Frontal cortex (tissue), 4 donors: ENCODE measurements around the gene CFAP69. TPM values are rescaled to one million over a fixed set of nuclear protein-coding genes. Genes with fewer than 3 reads are reported as not detected.

Experiments
- DNase-seq, 2 donors: peaks; one replicate each; pipeline ENCODE4 v3.0.0; 2012; ENCODE audit warnings: low spot score in 2 of 2
- FAIRE-seq: peaks from 2 replicates; lab custom pipeline; 2012; peaks lifted over from hg19 to GRCh38; lab: Jason Lieb, UNC
- total RNA-seq: library from RNA; depleted of rRNA; stranded (reverse); fragments of >200 nt; gene quantifications from one replicate; pipeline ENCODE4 v1.2.3, GENCODE V29; 2014
- donor health status: control.
- donor health status: control.
- donor health status: control.

CFAP69 gene
- total RNA-seq, 1 donor from 2014 or later, result 3.3 TPM

GRCh38 chr7:90267263-90267858 lies 22.4 kb downstream of the CFAP69 start:
- FAIRE-seq (no peak), DNase-seq (no peak)

GRCh38 chr7:90269163-90269562 lies 24.2 kb downstream of the CFAP69 start:
- DNase-seq, result no peak
- no peak for FAIRE-seq

GRCh38 chr7:90270431-90271178 lies 25.6 kb downstream of the CFAP69 start:
- DNase-seq (no peak), FAIRE-seq (no peak)

DNA sequence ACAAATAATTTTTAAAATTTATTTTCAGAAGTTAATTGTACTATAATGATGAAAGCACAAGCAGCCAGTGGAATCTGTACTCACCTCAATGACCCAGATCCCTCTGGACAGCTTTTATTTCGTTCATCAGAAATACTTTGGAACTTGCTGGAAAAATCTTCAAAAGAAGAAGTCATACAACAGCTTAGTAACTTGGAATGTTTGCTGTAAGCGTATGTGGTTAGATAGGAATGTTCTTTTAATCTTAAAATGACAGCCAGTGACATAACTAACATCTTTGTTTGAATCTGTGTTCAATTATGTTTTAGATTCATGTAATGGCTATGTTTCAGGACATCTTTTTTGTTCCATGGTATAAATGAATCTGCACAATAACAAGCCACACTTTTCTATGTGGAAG lies 26.8 kb downstream of the CFAP69 start:
- FAIRE-seq (no peak), DNase-seq (no peak)

GRCh38 chr7:90272242-90272641 lies 27.3 kb downstream of the CFAP69 start:
- FAIRE-seq (no peak), DNase-seq (no peak)

DNA sequence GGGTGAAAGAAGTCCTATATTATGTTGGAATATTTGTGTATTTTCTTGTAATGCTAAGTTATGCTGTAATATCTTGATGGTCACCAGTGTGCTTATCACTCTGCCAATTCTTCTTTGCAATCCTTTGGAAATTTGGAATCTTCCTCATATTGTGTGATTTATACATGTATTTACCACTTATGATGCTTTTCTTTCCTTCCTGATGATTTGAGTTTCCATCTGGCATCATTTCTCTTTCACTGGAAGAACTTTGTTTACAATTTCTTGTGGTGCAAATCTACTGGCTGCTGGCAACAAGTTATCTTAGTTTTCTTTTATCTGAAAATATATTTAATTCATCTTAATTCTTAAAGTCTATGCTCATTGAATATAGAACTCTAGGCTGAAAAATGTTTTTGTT lies 29.2 kb downstream of the CFAP69 start:
- DNase-seq (no peak), FAIRE-seq (no peak)

DNA sequence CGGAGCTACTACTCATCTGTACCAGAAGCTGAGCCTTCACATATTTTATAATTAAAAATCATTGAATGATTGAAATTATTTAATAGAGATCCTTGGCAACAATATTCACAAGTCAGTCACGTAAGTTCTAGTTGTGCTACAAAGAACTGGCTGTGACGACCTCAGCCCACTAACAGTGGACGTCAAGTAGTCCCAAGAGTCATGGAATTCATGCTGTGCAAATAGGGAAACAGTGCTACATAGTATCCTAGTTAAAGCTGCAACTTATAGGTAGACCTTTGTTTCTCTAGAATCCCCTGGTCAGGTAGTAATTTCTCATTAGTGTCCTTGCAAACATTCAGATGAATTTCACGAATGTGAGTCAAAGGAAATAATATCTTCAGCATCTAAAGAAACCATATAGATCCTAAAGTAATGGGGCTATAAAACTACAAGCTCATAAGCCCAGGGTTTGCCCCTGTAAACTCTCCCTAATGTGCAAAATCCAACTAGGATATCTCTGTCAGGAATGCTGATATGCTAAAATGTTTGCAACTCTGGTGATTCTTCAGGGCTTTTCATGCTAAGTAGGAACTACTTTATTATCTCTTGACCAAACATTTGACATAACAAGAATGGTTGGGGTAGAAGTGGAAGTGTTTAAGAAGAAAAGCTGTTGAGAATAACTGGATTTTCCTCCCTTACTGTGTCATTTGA lies 31.2 kb downstream of the CFAP69 start:
- FAIRE-seq, result no peak
- no peak for DNase-seq

DNA sequence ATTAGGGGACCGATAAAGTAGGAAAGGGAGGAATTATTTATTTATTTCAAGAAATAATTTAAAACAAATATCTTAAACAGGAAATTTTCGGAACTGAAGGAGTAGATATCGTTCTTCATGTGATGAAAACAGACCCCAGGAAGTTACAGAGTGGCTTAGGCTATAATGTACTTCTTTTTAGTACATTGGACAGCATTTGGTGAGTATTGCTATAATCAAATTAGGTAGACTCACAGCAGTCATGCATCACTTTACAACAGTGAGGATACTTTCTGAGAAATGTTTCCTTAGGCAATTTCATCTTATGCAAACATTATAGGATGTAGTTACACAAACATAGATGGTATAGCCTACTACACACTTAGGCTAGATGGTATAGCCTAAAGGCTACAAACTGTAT lies 43.2 kb downstream of the CFAP69 start:
- no peak for FAIRE-seq
- no peak for DNase-seq

- DNase-seq (no peak), FAIRE-seq (no peak)
Measured at GRCh38 chr7:90290244-90291113, 45.5 kb downstream of the CFAP69 start.

DNA sequence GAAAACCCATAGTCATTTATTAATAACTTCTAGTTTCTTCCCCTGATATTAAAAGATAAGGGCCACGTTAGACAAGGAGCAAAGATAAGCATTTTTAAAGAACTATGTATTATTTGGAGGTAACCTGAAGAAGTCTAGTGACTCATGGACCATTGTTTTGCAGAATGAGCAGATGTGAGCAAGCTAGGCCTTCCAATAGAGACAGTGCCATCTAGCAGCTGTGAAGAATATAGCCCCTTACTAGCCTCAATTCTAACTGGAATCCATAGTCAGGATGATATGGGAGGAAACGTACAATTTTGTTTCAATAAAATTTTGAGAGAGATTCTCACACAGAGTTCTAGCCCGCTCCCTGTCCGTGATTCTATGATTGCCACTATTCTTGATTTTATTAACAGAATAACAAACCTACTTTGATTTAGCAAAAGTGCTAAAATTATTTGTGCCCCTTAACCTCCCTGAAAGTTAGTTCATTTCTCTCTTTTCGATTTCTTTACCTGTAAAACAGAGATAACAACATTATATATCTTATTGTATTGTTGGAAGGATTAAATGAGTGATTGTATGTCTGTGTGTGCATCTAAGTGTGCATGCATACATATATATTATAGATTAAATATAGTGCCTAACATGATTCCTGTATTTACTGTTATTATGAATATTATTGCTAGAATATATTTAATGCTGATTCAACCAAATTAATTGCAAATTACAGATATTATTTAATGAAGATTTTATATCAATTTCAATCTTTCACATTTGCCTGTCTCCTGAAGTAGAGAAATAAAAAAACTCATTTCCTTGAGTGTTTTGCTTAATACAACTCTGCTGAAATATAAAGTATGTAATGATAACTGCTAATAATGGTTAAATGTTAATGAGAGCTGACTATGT lies 53.4 kb downstream of the CFAP69 start:
- no peak for FAIRE-seq
- DNase-seq, result peak in 1 of 2 donors; percentile 22

GRCh38 chr7:90303241-90303640 lies 58.3 kb downstream of the CFAP69 start:
- FAIRE-seq, result no peak

GRCh38 chr7:90309872-90310271 lies 64.9 kb downstream of the CFAP69 start:
- no peak for DNase-seq
- no peak for FAIRE-seq

More at GRCh38 chr7:90303241-90303640, 58.3 kb downstream of the CFAP69 start:
- no peak for DNase-seq

GRCh38 chr7:90311175-90311574 lies 66.2 kb downstream of the CFAP69 start:
- FAIRE-seq (no peak), DNase-seq (no peak)

DNA sequence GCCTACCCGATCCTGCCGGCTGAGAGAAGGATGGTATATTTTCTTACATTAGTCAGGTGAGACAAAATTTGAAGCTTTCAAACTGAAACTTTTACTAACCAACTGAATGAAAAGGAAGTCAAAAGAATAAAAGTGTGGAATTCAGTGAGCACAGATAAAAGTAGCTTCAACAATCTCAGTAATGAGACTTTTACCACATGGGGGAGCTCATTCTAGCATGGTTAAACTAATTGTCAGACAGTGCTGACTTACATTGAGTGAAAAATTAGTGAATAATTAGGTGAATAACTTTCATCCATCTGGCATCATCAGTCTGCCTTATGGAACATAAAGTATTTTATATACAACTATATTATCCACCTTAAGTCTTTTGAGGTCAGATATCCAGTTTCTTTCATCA lies 67.8 kb downstream of the CFAP69 start:
- no peak for DNase-seq
- no peak for FAIRE-seq

GRCh38 chr7:90313907-90314306 lies 68.9 kb downstream of the CFAP69 start:
- no peak for DNase-seq
- no peak for FAIRE-seq

DNA sequence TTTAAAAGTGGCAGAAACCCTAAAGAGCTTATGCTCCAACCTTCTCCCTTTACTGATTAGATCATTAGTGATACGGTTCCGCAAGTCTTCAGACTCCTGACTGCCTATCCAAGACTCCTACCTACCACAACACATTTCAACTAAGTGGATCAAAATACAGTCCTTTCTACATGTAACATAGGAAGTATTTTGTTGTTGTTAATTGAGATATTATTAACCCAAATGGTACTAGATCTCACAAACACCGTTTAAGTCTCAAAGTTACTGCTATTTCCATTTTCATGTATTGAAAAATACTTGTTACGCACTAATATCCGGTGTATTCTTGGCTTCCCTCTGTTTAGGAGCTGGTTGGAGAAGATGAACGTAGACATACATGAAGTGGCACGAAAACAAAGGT lies 75.0 kb downstream of the CFAP69 start:
- FAIRE-seq (no peak), DNase-seq (no peak)

DNA sequence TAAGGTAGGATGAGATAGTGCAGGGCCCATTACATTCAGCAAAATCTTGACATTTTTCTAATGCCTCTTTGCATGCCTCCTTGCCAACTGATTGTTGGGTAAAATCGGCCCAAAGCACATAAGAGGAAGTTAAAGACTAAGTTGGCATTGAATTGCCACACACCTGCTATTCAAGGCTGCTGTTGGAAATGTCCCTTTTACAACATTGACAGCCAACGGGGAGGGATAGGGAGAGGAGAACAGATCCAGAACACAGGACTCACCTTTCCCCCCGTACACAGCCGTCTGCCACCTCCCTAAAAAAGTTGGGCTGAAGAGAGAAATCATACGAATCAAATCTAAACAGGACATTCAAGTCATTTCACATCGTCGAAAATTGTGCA lies 75.4 kb downstream of the CFAP69 start:
- no peak for DNase-seq
- no peak for FAIRE-seq

GRCh38 chr7:90320801-90321494 lies 76.0 kb downstream of the CFAP69 start, which contains the start of gene FAM237B:
TSS of gene FAM237B (minus strand) at chr7:90321304. CDS start at chr7:90319748, 1,556 bp downstream.
- FAIRE-seq (no peak), DNase-seq (peak in 1 of 2 donors; percentile 44)

- FAIRE-seq, result no peak
- no peak for DNase-seq
Measured at GRCh38 chr7:90322837-90323236, 77.9 kb downstream of the CFAP69 start.
